ENCODE data around the gene KANSL1.

The KANSL1 gene

DNA sequence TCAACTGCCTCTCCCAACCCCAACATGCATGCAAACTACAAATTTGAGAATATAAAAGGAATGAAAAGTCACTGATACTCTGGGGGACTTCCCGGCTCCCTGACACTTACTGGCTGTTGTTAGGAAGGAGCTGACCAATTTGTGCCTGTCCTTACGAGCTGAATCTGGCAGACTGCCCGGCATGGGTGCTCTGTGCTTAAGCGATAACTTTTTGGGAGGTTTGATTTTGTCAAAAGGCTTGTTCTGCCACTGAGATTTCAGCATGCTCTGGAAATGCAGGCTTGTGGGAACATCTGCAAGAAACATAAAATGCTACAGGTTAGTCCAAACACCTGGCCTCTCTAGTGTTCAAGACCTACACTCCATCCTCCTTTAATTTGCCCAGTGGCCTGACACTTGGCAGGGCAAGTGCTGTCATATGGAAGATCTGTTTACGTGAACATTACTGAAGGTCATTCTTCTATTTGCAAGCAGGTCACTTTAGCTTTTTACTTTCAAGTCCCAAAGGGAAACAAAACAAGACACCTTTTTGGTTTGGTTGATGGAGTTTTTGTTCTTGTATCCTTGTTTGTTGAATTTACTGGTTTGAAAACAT is 153.5 kb downstream of the KANSL1 start:
- TF ChIP-seq BACH2 (CRISPR knock-in tag; IDR thresholded peaks at IDR 0.05; ENCODE audit: borderline replicate concordance) (no peak), RARB (CRISPR knock-in tag; IDR thresholded peaks at IDR 0.05) (no peak), PPARA (CRISPR knock-in tag; IDR thresholded peaks at IDR 0.05; ENCODE audit: borderline replicate concordance) (no peak), SNAI2 (CRISPR knock-in tag; IDR thresholded peaks at IDR 0.05) (no peak), TCF4 (CRISPR knock-in tag; IDR thresholded peaks at IDR 0.05; ENCODE audit: borderline replicate concordance) (no peak), ZFP30 (CRISPR knock-in tag; IDR thresholded peaks at IDR 0.05) (no peak), OSR1 (CRISPR knock-in tag; IDR thresholded peaks at IDR 0.05) (no peak), ESRRG (CRISPR knock-in tag; IDR thresholded peaks at IDR 0.05) (no peak)
- TF ChIP-seq, protein P1, sequence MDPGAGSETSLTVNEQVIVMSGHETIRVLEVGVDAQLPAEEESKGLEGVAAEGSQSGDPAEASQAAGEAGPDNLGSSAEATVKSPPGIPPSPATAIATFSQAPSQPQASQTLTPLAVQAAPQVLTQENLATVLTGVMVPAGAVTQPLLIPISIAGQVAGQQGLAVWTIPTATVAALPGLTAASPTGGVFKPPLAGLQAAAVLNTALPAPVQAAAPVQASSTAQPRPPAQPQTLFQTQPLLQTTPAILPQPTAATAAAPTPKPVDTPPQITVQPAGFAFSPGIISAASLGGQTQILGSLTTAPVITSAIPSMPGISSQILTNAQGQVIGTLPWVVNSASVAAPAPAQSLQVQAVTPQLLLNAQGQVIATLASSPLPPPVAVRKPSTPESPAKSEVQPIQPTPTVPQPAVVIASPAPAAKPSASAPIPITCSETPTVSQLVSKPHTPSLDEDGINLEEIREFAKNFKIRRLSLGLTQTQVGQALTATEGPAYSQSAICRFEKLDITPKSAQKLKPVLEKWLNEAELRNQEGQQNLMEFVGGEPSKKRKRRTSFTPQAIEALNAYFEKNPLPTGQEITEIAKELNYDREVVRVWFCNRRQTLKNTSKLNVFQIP (CRISPR knock-in tag; IDR thresholded peaks at IDR 0.05; ENCODE audit: borderline replicate concordance, low read depth) = no peak
- TF ChIP-seq, protein P2, sequence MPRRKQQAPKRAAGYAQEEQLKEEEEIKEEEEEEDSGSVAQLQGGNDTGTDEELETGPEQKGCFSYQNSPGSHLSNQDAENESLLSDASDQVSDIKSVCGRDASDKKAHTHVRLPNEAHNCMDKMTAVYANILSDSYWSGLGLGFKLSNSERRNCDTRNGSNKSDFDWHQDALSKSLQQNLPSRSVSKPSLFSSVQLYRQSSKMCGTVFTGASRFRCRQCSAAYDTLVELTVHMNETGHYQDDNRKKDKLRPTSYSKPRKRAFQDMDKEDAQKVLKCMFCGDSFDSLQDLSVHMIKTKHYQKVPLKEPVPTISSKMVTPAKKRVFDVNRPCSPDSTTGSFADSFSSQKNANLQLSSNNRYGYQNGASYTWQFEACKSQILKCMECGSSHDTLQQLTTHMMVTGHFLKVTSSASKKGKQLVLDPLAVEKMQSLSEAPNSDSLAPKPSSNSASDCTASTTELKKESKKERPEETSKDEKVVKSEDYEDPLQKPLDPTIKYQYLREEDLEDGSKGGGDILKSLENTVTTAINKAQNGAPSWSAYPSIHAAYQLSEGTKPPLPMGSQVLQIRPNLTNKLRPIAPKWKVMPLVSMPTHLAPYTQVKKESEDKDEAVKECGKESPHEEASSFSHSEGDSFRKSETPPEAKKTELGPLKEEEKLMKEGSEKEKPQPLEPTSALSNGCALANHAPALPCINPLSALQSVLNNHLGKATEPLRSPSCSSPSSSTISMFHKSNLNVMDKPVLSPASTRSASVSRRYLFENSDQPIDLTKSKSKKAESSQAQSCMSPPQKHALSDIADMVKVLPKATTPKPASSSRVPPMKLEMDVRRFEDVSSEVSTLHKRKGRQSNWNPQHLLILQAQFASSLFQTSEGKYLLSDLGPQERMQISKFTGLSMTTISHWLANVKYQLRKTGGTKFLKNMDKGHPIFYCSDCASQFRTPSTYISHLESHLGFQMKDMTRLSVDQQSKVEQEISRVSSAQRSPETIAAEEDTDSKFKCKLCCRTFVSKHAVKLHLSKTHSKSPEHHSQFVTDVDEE (CRISPR knock-in tag; IDR thresholded peaks at IDR 0.05) = no peak
- TF ChIP-seq, protein P3, sequence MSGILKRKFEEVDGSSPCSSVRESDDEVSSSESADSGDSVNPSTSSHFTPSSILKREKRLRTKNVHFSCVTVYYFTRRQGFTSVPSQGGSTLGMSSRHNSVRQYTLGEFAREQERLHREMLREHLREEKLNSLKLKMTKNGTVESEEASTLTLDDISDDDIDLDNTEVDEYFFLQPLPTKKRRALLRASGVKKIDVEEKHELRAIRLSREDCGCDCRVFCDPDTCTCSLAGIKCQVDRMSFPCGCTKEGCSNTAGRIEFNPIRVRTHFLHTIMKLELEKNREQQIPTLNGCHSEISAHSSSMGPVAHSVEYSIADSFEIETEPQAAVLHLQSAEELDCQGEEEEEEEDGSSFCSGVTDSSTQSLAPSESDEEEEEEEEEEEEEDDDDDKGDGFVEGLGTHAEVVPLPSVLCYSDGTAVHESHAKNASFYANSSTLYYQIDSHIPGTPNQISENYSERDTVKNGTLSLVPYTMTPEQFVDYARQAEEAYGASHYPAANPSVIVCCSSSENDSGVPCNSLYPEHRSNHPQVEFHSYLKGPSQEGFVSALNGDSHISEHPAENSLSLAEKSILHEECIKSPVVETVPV (CRISPR knock-in tag; IDR thresholded peaks at IDR 0.05) = no peak
- ATAC-seq = no peak

DNA sequence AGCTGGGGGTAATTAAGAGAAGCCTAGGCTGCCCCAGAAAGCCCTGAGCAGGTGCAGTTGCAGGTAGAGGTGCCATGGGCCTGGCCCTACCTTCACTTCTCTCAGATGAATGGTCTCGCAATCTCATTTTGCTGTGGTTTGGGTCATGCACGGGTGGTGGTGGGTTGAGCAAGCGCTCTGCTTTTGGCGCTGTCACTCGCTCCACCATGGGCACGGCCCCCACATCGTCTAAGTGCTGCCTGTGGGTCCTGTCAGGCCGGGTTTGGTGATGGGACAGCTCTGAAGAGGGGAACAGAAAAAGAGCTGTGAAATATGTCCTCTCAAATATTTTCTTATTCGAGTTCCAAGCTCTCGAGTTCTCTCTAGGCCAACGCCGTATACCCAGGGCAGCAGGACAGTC is 154.3 kb downstream of the KANSL1 start:
- no peak for ATAC-seq
- TF ChIP-seq TCF4 (CRISPR knock-in tag; IDR thresholded peaks at IDR 0.05; ENCODE audit: borderline replicate concordance) = no peak
- no peak for TF ChIP-seq ZFP30 (CRISPR knock-in tag; IDR thresholded peaks at IDR 0.05)
- TF ChIP-seq OSR1 (CRISPR knock-in tag; IDR thresholded peaks at IDR 0.05) = no peak
- no peak for TF ChIP-seq ZNF70 (CRISPR knock-in tag; IDR thresholded peaks at IDR 0.05)
- no peak for TF ChIP-seq ZC3H10 (CRISPR knock-in tag; IDR thresholded peaks at IDR 0.05)
- no peak for TF ChIP-seq TOX (CRISPR knock-in tag; IDR thresholded peaks at IDR 0.05; ENCODE audit: borderline replicate concordance)

DNA sequence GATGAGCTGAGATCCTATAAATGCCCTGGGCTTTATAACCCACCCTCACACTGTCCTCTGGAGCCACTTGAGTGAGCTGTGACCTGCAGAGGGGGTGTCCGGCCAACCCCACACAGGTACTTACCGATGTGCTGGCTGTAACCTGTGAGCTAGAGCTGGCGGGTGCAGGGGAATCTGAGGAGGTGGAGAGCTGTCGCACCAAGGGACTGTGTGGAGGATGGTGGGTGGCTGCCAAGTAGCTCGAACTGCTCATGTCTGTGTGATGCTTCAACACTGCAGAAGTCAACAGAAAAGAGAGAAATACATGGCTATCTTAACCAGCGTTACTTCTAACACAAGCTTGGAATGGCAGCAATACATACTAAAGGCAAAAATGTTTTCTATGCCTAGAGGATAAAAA is 154.8 kb downstream of the KANSL1 start:
- TF ChIP-seq CSDC2 (CRISPR knock-in tag; IDR thresholded peaks at IDR 0.05) = no peak
- no peak for TF ChIP-seq ZFP30 (CRISPR knock-in tag; IDR thresholded peaks at IDR 0.05)
- no peak for TF ChIP-seq TOX (CRISPR knock-in tag; IDR thresholded peaks at IDR 0.05; ENCODE audit: borderline replicate concordance)
- no peak for TF ChIP-seq ZNF70 (CRISPR knock-in tag; IDR thresholded peaks at IDR 0.05)
- no peak for TF ChIP-seq GLIS3 (CRISPR knock-in tag; IDR thresholded peaks at IDR 0.05)
- no peak for TF ChIP-seq ZNF8 (CRISPR knock-in tag; IDR thresholded peaks at IDR 0.05)
- TF ChIP-seq ARNTL (CRISPR knock-in tag; IDR thresholded peaks at IDR 0.05; ENCODE audit: borderline replicate concordance, low read depth) = no peak
- TF ChIP-seq PPARA (CRISPR knock-in tag; IDR thresholded peaks at IDR 0.05; ENCODE audit: borderline replicate concordance) = no peak
- TF ChIP-seq ZFP3 (CRISPR knock-in tag; IDR thresholded peaks at IDR 0.05) = no peak
- no peak for TF ChIP-seq ZC3H10 (CRISPR knock-in tag; IDR thresholded peaks at IDR 0.05)
- TF ChIP-seq BACH2 (CRISPR knock-in tag; IDR thresholded peaks at IDR 0.05; ENCODE audit: borderline replicate concordance) = no peak
- no peak for ATAC-seq

DNA sequence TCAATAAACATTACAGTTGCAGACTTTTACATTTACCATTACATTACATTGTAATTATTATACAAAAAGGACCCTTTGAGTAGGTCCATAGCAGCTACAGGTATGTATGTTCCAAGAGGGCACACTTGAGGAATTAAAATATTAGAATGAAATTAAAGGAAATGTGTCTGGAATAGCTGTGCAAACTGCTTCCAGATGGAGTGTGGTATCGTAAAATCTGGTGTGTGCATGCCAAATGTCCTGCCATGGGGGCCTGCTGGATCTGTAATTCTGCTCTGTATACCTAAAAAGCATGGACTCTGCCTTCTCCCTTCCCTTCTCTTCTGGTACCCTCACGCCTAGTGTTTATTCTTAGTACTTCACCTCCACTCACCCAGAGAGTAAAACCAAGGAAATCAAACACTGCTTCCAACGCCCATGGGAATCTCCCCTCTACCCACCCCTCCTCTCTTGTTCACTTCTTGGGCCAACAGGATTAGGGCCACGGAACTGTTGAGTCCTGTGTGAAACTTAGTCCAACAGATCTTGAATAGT is 155.4 kb downstream of the KANSL1 start:
- TF ChIP-seq OSR1 (CRISPR knock-in tag; IDR thresholded peaks at IDR 0.05) = no peak
- TF ChIP-seq TCF4 (CRISPR knock-in tag; IDR thresholded peaks at IDR 0.05; ENCODE audit: borderline replicate concordance) = peak; percentile 61; the same call in 1 of the 2 replicates
- TF ChIP-seq PPARA (CRISPR knock-in tag; IDR thresholded peaks at IDR 0.05; ENCODE audit: borderline replicate concordance) = no peak
- TF ChIP-seq GLIS3 (CRISPR knock-in tag; IDR thresholded peaks at IDR 0.05) = no peak
- no peak for TF ChIP-seq ESRRG (CRISPR knock-in tag; IDR thresholded peaks at IDR 0.05)
- TF ChIP-seq BACH2 (CRISPR knock-in tag; IDR thresholded peaks at IDR 0.05; ENCODE audit: borderline replicate concordance) = no peak
- ATAC-seq = no peak

DNA sequence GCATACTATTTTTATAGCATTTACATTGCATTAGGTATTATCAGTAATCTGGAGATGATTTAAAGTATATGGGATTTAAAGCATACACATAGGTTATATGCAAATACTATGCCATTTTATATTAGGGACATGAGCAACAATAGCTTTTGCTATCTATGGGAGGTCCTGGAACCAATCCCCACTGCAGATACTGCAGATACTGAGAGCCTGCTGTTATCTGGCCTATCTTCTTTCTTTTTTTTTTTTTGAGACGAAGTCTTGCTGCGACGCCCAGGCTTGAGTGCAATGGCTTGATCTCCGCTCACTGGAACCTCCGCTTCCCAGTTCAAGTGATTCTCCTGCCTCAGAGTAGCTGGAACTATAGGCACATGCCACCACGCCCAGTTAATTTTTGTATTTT is 156.7 kb downstream of the KANSL1 start:
- no peak for ATAC-seq
- TF ChIP-seq, protein P4, sequence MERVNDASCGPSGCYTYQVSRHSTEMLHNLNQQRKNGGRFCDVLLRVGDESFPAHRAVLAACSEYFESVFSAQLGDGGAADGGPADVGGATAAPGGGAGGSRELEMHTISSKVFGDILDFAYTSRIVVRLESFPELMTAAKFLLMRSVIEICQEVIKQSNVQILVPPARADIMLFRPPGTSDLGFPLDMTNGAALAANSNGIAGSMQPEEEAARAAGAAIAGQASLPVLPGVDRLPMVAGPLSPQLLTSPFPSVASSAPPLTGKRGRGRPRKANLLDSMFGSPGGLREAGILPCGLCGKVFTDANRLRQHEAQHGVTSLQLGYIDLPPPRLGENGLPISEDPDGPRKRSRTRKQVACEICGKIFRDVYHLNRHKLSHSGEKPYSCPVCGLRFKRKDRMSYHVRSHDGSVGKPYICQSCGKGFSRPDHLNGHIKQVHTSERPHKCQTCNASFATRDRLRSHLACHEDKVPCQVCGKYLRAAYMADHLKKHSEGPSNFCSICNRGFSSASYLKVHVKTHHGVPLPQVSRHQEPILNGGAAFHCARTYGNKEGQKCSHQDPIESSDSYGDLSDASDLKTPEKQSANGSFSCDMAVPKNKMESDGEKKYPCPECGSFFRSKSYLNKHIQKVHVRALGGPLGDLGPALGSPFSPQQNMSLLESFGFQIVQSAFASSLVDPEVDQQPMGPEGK (CRISPR knock-in tag; IDR thresholded peaks at IDR 0.05; ENCODE audit: borderline replicate concordance) = no peak
- TF ChIP-seq, protein P1 (CRISPR knock-in tag; IDR thresholded peaks at IDR 0.05; ENCODE audit: borderline replicate concordance, low read depth) = no peak
- TF ChIP-seq SNAI2 (CRISPR knock-in tag; IDR thresholded peaks at IDR 0.05) (no peak), ISL1 (CRISPR knock-in tag; IDR thresholded peaks at IDR 0.05) (no peak), ZFP30 (CRISPR knock-in tag; IDR thresholded peaks at IDR 0.05) (no peak), GLIS3 (CRISPR knock-in tag; IDR thresholded peaks at IDR 0.05) (no peak), ZC3H10 (CRISPR knock-in tag; IDR thresholded peaks at IDR 0.05) (no peak), OSR1 (CRISPR knock-in tag; IDR thresholded peaks at IDR 0.05) (no peak), ZFP3 (CRISPR knock-in tag; IDR thresholded peaks at IDR 0.05) (no peak)
